NCI-H345 treated with DMSO at 0.1 percent for 48 hours (cell line): ENCODE results near the gene STK38.

Source experiments
- DNase-seq: peaks from one replicate; lab custom pipeline; 2025; ENCODE audit not compliant: unreplicated experiment; lab: John Stamatoyannopoulos, UW

STK38 gene

DNA sequence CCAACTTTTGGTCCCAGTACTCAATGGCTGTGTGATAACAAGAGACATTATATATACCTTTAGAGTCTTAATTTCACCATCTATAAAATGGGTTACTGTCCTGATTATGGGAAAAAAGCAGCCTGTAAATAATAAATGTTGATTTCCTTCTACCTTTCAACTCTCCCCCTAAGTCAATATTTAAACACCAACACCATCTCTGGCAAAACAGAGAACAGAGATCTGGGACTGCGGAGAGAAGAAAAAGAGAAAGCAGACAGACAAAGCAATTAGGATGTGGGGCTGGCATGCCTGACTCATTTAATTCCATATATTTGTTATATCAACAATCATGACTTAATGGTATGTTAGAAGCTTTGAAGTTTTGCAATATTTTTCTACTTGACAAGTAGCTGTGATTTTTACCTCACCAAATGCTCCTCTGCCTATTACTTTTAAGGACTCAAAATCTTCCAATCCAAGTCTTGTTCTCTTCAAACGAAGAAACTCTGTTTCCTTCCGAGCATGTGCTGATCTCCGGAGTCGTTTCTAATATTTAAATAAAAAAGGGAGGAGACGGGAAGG is 23.3 kb downstream of the STK38 start:
- DNase-seq, result no peak

DNA sequence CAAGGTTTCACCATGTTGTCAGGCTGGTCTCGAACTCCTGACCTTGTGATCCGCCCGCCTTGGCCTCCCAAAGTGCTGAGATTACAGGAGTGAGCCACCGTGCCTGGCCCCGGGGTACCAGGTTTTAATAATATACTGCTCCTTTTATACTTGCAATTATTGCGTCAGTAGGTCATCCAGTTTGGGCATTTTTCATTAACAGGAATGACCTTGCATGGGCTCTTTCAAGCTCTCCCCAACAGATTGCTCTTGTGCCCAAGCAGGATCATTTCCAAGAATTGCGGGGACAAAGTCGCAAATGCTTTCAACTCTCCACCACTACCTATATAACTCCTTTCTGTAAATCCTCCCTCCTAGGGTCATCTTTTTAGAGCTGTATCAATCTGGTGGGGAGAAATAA is 23.8 kb downstream of the STK38 start:
- DNase-seq, result no peak

GRCh38 chr6:36519352-36519751 is 27.9 kb downstream of the STK38 start:
- DNase-seq, result peak; percentile 26

DNA sequence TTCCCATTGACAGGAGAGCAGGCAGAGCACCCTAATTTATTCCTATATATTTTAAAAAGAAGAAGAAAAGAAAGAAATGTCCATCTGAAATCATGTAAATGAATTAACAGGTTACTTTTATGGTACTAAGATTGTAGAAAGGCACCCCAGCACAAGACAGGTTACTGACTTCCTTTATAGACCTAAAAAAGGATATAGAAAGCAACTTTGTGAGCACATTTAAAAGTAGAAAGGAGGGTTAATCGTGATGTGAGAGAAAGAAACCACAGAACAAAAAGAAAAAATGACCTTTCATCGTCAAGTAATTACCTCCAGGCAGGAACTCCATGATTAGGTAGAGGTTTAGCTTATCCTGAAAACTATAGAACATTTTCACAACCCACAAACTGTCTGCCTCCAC is 29.9 kb downstream of the STK38 start:
- no peak for DNase-seq

- DNase-seq, result no peak
These were observed 30.3 kb downstream of the STK38 start for GRCh38 chr6:36516988-36517387.

- no peak for DNase-seq
These were observed 30.7 kb downstream of the STK38 start for GRCh38 chr6:36516559-36516958.

GRCh38 chr6:36515844-36516243 is 31.4 kb downstream of the STK38 start:
- peak; percentile 39 for DNase-seq

DNA sequence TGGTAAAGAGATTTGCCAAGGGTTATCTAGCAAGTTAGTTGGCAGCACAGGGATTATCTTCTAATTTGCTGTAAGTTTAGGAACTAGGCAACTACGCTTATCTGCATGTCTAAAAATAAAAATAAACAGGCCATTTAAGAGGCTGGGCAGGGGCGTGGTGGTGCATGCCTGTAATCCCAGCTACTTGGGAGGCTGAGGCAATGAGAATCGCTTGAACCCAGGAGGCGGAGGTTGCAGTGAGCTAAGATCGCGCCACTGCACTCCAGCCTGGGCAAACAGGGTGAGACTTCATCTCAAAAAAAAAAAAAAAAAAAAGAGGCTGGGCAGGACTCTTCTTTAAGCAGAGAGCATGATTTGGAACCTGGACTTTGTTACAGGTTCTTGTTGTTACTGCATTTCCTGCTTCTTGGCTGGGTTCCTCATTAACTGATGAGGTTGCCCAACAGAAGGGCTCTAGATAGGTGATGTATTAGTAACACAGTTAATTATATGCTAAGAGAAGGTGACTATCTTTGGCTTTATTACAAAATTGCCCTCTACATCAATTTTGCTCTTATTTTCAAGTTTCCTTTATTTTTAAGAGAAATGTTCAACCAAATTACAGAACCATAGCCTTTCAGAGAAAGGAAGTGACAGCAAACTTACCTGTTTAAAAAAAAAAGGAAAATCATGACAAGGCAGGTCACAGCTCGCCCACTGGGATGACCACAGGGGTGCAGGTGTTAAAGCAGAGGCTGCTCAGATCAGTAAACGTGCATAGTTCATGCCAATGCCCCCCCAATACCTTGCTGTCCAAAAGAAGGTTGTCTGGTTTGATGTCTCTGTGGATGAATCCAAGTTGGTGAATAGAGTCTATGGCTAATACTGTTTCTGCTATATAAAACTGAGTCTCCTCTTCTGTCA is 32.5 kb downstream of the STK38 start:
- DNase-seq, result no peak

- DNase-seq, result no peak
These were observed 36.9 kb downstream of the STK38 start for GRCh38 chr6:36510365-36510764.

DNA sequence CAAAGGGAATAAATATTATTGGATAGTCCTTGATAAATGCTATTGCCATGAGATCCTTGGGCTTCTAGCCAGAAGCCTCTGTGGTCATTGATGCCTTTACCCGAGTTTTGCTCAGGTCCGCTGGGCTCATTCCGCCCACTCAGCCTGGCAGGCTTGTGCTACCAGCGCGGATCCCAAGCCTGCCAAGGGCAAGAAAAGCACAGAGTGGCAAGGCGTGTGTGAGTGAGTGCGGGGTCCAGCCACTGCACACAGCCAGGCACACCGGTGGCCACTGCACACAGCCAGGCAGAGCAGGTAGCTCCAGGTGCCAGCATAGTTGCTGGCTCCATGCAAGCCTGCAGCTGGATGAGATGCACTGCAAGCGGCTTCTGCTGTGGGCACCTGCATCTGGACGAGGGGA is 38.7 kb downstream of the STK38 start:
- no peak for DNase-seq

GRCh38 chr6:36506611-36507010 is 40.7 kb downstream of the STK38 start:
- no peak for DNase-seq

DNA sequence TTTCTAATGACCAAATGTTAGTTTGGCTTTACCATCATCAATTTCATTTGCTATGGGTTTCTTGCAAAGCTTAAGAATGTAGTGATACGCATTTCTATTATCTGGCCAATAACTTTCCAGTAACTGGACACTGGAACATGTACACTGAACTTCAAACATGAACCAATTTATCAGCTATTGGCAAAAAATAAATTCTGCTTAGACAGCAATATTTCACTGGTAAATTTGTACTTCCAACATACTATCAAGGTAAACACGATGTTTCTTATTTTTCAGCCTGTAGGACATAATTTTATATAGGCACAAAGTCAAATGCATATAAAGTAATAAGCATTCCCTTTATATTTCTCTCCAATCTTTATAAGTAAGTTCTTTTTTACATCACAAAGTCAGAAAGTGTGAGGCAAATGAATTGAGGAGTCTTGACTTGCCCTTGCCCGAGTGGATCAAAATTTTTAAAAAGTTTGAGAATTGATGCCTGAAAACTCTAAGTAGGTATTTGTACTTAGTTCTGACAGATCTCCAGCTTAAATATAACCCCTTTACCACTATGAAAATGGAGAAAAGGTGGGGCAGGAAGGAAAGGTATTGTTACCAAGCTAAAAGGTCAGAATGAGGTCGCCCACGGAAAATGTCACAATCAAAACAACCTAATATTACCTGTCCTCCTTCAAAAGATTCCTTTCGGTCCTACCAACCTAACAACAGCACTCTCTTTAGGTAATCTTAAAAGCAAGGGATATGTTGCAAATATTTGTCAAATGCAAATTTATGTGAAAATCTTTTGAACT is 41.3 kb downstream of the STK38 start:
- DNase-seq, result no peak

- no peak for DNase-seq
These were observed 42.3 kb downstream of the STK38 start for GRCh38 chr6:36504982-36505381.

GRCh38 chr6:36504181-36504580 is 43.1 kb downstream of the STK38 start:
- no peak for DNase-seq

DNA sequence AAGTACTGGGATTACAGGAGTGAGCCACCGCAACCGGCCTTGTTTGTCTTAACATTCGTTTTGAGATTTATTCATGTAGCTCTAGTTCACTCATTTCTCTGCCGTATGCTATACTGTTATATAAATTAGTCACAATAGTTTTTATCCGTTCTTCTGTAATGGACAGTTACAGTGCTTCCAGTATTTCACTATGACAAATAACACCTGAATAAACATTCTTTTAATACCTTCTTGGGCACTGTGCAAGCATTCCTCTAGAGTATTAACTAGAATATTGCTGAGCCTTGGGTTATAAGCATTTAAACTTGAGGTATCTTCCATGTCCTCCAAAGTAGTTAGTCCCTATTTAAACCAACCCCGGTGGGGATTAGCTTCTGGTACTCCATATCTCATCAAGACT is 45.6 kb downstream of the STK38 start:
- DNase-seq, result no peak

- DNase-seq, result no peak
These were observed 47.4 kb downstream of the STK38 start for GRCh38 chr6:36499918-36500317.

GRCh38 chr6:36495086-36495485 is 52.2 kb downstream of the STK38 start:
- DNase-seq, result no peak

GRCh38 chr6:36493859-36494258 is 53.4 kb downstream of the STK38 start:
- DNase-seq, result no peak

DNA sequence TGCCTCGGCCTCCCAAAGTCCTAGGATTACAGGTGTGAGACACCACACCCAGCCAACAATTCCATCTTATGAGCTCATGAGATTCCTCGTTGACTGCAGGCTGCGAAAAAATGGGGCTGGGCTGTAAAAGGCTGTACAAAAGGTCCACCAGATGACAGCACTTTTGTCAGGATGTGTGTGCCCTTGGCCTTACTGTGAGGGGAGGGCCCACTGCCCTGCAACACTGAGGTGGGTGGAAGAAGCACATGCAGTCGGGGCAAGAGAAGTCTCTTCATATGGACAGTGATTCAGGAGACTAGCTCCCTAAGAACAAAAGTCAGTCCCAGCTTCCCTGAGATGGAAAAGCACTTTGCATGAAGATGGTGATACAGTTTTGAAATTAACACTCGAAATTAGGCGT is 54.0 kb downstream of the STK38 start:
- DNase-seq, result no peak

GRCh38 chr6:36492621-36493020 is 54.7 kb downstream of the STK38 start:
- no peak for DNase-seq

DNA sequence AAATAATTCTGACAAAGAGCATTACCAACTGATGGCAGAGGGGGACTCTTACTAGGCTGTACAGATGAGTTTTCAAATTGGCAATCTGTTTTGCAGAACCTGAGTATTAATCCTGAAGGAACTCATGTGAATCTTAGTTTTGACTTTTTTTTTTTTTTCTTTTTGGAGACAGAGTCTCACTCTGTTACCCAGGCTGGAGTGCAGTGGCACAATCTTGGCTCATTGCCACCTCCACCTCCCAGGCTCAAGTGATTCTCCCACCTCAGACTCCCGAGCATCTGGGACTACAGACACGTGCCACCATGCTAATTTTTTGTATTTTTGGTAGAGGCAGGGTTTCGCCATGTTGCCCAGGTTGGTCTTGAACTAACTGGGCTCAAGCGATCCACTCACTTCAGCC is 55.2 kb downstream of the STK38 start:
- DNase-seq, result no peak

GRCh38 chr6:36491378-36491965 is 55.8 kb downstream of the STK38 start:
- DNase-seq, result no peak
